Activated naive CD4-positive, alpha-beta T cell treated with anti-CD3 and anti-CD28 coated beads, Interleukin-2, amount 50 U/mL, for 72 hours (primary cell): ENCODE results near the gene PCMTD2. TPM values are rescaled to one million over a fixed set of nuclear protein-coding genes. Genes with fewer than 3 reads are reported as not detected.
"Not testable (repeated sequence)": the region's sequence is repeated elsewhere in the genome, so short reads cannot be mapped to it uniquely, and the experiment has no call there.

Experiments
- ATAC-seq, 2 donors: fragments of 150-1000 bp; cut with Tn5 transposase; 2 replicates each; pipeline ENCODE4 v1.10.0; 2021; ENCODE audit warnings: mild to moderate bottlenecking in 2 of 2, moderate library complexity in 2 of 2
- DNase-seq, 2 donors: peaks; one replicate each; pipeline ENCODE4 v3.0.0; 2021 to 2022; ENCODE audit warnings: low spot score in 2 of 2
- H3K27ac Mint-ChIP-seq, 2 donors: one replicate each; pipeline ENCODE4 v1.8.0; 2022; ENCODE audit warnings: mild to moderate bottlenecking in 2 of 2, mixed read lengths in 2 of 2
- H3K36me3 Mint-ChIP-seq, 2 donors: one replicate each; pipeline ENCODE4 v1.8.0; 2022; ENCODE audit warnings: mixed read lengths in 2 of 2
- H3K9me3 Mint-ChIP-seq, 2 donors: one replicate each; pipeline ENCODE4 v1.8.0; 2022; ENCODE audit warnings: mixed read lengths in 2 of 2
- total RNA-seq, 2 donors: library from RNA; stranded (reverse); gene quantifications; one replicate each; pipeline ENCODE4 v1.2.3, GENCODE V29; 2022

PCMTD2 gene
- total RNA-seq, 2 donors from 2014 or later = 25.3 to 39.6 TPM

DNA sequence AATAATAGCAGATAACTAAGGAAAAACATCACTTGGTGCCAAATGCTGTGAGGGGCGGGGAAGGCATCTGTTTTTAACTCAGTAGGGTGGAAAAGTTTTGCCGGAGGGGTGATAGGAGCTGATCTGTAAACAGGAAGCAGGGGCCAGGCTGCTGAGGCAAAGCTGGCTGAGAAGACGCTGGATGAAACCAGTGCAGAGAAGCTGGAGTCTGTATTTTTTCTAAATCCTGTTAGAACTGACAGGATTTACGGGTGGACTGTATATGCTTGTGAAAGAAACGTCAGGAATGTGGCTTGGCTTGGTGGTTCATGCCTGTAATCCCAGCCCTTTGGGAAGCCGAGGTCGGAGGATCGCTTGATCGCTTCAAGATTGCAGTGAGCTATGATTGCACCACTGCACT is 5.6 kb downstream of the PCMTD2 start:
- DNase-seq (no peak), ATAC-seq (no peak)
- no peaks in the 10 kb centered on the region for H3K9me3 Mint-ChIP-seq
- H3K36me3 Mint-ChIP-seq = peaks cover 0 to 4% of the 10 kb centered on the region in 2 donors
- peak overlapping the region; percentile 14 to 74 for H3K27ac Mint-ChIP-seq

DNA sequence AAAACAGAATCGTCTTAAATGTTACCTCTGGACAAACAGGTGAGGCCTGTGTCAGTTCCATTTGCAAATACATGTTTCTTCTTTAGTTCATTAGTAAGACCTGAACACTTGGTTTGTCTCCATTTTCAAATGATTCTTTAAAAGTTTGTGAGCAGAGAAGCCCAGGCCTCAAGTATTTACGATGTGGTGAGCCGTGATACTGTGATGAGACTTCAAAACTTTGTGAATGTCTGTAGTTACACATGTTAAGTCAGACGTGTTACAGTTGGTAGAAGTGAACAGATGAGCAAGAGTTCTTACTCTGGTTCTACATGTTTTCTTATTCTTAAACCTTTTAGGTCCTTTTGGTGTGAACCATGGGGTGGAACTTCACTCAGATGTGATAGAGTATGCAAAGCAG is 8.5 kb downstream of the PCMTD2 start:
- Mint-ChIP-seq H3K27ac (no peak overlapping the region), H3K9me3 (no peaks in the 10 kb centered on the region), H3K36me3 (no peaks in the 10 kb centered on the region)
- no peak for ATAC-seq
- DNase-seq = no peak

DNA sequence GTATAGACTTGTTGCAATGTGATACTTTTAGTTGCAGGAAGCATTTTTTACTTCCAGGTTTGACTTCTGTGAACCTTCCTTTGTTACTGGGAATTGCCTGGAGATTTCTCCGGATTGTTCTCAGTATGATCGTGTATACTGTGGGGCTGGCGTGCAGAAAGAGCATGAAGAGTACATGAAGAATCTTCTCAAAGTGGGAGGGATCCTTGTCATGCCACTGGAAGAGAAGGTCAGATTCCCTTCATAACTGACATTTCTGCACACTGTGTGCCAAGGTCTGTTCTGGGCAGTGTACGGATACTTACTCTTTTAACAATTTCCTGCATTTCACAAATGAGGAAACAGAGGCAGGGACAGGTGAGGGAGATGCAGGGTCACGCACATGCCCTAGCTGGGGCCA is 9.7 kb downstream of the PCMTD2 start:
- no peaks in the 10 kb centered on the region for H3K9me3 Mint-ChIP-seq
- DNase-seq (no peak), ATAC-seq (no peak)
- no peak overlapping the region for H3K27ac Mint-ChIP-seq
- peaks cover 0 to 3% of the 10 kb centered on the region in 2 donors for H3K36me3 Mint-ChIP-seq

DNA sequence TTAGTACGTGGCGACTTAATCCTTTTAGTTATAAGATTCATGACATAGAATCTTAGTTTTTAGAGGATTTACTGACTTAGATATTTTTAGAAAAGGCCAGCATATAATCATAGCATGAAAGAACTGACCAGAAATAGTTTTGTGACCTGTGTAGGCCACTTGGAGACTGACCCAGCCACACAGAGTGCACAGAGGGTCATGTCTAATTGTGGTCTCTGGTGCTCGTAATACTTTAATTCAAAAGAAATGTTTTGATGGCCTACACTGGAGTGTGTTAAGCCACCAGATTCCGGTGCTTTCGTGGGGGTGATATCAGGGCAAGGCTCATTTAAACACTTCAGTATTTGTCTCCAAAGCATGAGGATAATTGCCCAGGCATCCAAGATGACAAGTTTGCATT is 11.4 kb downstream of the PCMTD2 start:
- Mint-ChIP-seq H3K27ac (no peak overlapping the region), H3K9me3 (no peaks in the 10 kb centered on the region), H3K36me3 (peaks cover 0 to 5% of the 10 kb centered on the region in 2 donors)
- ATAC-seq = no peak
- no peak for DNase-seq

DNA sequence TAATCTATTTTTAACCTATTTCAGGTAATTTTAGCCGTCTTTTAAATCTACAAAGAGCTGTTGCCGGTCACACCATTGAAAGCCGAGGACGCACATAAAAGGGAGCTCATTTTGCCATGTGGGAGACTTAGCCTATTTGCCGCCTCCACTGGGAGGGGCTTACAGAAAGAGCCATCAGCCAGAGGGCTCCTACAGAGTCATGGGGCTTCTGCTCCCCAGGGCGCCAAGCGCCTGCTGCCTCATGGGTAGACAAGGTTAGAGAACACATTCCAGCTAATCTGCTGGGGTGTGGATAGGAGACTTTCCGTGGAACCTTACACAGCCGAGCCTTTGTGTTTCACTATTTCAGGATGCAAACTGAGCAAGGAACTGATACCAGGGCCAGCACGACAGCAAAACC is 12.6 kb downstream of the PCMTD2 start:
- Mint-ChIP-seq H3K9me3 (no peaks in the 10 kb centered on the region), H3K27ac (no peak overlapping the region), H3K36me3 (peaks cover 0 to 5% of the 10 kb centered on the region in 2 donors)
- DNase-seq (no peak), ATAC-seq (no peak)

DNA sequence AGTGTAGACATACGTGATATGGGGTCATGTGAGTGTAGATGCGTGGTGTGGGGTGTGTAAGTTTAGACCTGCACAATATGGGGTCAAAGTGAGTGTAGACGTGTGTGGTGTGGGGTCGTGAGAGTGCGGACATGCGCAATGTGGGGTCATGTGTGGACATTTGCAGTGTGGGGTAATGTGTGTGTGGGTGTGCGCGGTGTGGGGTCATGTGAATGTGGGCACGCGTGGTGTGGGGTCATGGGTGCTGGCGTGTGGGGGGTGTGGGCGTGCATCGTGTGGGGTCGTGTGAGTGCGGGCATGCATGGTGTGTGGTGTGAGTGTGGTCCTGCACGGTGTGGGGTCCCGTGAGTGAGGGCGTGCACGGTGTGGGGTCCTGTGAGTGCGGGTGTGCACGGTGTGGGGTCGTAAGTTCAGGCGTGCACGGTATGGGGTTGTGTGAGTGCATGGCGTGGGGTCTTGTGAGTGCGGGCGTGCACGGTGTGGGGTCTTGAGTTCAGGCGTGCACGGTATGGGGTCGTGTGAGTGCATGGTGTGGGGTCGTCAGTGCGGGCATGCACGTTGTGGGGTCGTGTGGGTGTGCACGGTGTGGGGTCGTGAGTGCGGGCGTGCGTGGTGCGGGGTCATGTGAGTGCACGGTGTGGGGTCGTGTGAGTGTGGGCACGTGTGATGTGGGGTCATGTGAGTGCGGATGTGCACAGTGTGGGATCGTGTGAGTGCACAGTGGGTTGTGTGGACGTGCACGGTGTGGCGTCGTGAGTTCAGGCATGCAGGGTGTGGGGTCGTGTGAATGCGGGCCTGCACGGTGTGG is 14.3 kb downstream of the PCMTD2 start:
- peaks cover 0 to 5% of the 10 kb centered on the region in 2 donors for H3K36me3 Mint-ChIP-seq
- H3K9me3 Mint-ChIP-seq = no peaks in the 10 kb centered on the region
- ATAC-seq (no peak), DNase-seq (no peak)
- H3K27ac Mint-ChIP-seq = no peak overlapping the region

DNA sequence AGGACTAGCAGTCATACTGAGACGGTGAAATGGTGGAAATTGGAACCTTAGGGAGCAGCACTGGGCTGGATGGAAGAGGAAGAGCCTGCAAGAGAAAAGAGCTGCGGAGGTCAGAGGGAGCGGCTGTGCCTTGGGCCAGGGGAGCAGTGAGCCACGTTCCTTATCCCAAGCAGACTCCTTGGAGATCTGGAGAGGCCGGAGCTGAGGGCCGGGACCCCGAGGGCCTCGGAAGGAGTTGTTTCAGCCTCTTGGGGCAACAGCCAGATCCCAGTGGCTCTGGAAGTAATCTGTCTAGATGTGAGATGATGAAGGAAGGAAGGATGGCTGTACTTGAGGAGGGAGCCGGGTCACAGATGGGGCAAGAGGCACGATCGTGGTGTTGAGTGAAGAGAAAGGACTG is 16.1 kb downstream of the PCMTD2 start:
- peak overlapping the region in 1 of 2 donors; percentile 11 for H3K27ac Mint-ChIP-seq
- H3K36me3 Mint-ChIP-seq = peaks cover 0 to 5% of the 10 kb centered on the region in 2 donors
- no peaks in the 10 kb centered on the region for H3K9me3 Mint-ChIP-seq
- ATAC-seq = no peak
- no peak for DNase-seq

DNA sequence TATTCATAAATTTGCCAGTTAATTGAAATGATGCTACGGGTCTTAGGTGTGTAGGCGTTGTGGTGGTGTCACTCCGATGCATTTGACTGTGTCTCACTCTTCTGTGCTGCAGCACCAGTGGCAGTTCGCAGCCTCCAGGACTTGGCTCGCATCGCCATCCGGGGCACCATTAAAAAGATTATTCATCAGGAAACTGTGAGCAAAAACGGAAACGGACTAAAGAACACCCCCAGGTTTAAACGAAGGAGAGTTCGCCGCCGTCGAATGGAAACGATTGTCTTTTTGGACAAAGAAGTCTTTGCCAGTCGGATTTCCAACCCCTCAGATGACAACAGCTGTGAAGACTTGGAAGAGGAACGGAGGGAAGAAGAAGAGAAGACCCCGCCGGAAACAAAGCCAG is 17.6 kb downstream of the PCMTD2 start:
- Mint-ChIP-seq H3K9me3 (no peaks in the 10 kb centered on the region), H3K27ac (peak overlapping the region in 1 of 2 donors; percentile 22), H3K36me3 (peaks cover 0 to 5% of the 10 kb centered on the region in 2 donors)
- no peak for DNase-seq
- ATAC-seq = no peak

DNA sequence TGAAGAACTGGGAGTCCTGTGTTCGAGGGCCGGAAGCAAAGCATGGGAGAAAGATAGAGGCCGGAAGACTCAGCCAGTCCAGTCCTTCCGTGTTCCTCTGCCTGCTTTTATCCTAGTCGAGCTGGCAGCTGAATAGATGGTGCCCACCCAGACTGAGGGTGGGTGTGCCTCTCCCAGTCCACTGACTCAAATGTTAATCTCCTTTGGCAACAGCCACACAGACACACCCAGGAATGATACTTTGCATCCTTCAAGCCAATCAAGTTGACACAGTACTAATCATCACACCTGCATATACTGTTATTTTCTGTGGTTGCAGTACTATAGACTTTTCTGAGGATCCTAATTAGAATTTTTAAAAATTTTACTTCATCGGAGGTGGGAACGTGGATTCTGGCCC is 21.3 kb downstream of the PCMTD2 start:
- Mint-ChIP-seq H3K36me3 (no peaks in the 10 kb centered on the region), H3K27ac (no peak overlapping the region), H3K9me3 (no peaks in the 10 kb centered on the region)
- DNase-seq (no peak), ATAC-seq (no peak)

DNA sequence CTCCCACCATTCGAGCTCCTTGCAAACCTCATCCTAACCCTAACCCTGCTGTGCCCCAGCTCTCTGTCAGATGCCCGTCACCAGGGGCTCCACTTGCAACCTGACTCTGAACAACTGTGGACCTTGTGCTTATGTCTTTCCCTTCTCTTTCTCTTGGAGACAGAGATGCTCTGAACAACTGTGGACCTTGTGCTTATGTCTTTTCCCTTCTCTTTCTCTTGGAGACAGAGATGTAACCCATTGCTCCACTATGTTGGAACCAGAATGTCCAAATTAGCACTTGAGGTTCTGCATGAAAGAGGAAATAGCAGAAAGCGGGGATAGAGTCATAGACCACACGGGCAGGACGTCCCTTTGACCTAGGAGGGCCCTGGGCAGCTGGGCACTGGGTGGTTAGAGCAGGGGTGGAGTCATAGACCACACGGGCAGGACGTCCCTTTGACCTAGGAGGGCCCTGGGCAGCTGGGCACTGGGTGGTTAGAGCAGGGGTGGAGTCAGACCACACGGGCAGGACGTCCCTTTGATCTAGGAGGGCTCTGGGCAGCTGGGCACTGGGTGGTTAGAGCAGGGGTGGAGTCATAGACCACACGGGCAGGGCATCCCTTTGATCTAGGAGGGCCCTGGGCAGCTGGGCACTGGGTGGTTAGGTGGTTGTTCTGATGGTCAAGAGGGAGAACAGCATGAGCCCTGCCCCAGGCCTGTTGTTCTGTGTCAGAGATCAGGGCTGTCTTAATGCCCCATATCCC is 22.2 kb downstream of the PCMTD2 start:
- Mint-ChIP-seq H3K36me3 (no peaks in the 10 kb centered on the region), H3K9me3 (no peaks in the 10 kb centered on the region), H3K27ac (no peak overlapping the region)
- ATAC-seq = no peak
- no peak for DNase-seq

DNA sequence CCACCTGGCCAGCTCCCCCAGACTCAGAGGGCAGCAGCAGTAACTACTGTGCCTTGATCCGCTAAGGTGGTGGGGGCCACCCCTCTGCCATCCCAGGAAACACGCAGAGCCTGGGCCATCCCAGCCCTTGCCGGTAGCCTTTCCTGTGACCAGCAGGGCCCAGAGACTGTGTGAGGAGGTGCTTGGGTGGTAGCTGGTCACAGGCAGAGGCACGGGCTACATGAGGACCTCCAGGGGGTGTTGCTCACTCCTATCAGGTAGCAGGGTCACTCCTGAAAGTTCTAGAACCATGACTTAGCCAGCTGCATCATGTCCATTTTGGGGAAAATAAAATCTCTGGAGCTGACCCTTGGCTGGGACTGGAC is 22.8 kb downstream of the PCMTD2 start:
- Mint-ChIP-seq H3K36me3 (no peaks in the 10 kb centered on the region), H3K9me3 (no peaks in the 10 kb centered on the region), H3K27ac (no peak overlapping the region)
- DNase-seq (no peak), ATAC-seq (peak in 1 of 2 donors; percentile 13)

DNA sequence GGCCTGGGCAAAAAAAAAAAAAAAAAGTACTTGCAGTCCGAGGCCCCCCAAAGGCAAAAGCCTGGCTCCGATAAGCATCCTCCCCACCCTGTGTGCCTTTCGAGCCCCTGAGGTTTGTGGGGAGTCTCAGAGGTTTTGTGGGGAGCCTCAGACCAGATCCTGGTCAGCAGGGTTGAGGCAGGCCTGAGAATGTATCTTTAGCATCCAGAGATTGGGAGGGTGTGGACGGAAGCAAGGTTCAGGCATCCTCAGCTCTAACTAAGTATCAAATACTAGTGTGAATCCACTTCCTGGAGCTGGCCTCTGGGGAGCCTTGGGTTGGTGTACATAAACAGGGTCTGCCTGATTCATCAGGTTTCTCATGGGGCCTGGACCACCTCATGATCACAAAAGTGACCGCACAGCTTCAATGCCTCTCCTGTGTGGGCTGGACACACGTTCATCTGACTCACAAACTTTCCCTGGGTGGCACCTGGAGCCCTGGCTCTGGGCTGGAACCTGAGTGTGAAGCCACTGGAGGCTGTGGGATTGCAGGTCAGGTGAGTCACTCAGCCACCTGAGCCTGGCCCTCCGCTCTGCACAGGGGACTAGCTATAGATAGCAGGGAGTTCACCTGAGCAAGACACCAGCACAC is 24.4 kb downstream of the PCMTD2 start:
- Mint-ChIP-seq H3K27ac (peak overlapping the region in 1 of 2 donors; percentile 87), H3K9me3 (no peaks in the 10 kb centered on the region), H3K36me3 (no peaks in the 10 kb centered on the region)
- no peak for DNase-seq
- ATAC-seq = peak in 1 of 2 donors; percentile 33

DNA sequence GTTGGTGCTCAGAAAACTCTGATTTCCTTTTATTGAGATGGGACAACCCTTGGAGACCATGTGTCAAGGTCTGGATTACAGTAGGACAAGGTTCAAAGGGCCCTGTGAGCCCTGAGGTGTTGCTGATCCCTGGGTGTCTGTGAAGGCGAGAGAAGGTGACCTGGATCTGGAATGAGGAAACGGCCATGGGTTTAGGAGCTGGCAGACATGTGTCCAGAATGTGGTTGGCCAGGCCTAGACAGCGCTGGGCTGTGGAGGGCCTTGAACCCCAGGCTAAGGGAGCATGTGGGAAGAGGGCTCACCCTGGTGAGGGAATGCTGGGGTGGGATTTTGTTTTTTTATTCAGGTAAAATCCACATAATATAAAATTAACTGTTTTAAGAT is 24.9 kb downstream of the PCMTD2 start:
- DNase-seq (no peak), ATAC-seq (no peak)
- no peaks in the 10 kb centered on the region for H3K36me3 Mint-ChIP-seq
- H3K27ac Mint-ChIP-seq = peak overlapping the region in 1 of 2 donors; percentile 87
- no peaks in the 10 kb centered on the region for H3K9me3 Mint-ChIP-seq

DNA sequence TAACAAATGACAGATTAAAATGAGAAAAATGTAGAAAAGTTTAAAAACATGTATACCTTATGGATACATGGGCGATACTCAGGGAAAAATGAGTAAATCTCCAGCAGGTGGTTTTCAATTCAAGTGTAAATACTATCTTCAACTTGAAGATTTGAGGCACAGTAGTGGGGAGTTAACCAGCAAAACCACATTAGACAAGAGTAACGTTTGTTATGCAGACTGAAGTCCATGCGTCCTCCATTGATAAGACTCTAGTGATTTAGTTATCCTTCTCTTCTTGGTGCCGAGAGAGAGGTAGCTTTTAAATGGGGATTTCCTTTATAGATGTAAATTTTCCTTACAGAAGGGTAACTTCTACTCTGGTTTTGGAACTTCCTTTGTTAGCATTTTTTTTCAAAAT is 28.1 kb downstream of the PCMTD2 start:
- DNase-seq = no peak
- Mint-ChIP-seq H3K9me3 (no peaks in the 10 kb centered on the region), H3K36me3 (no peaks in the 10 kb centered on the region), H3K27ac (no peak overlapping the region)
- no peak for ATAC-seq

DNA sequence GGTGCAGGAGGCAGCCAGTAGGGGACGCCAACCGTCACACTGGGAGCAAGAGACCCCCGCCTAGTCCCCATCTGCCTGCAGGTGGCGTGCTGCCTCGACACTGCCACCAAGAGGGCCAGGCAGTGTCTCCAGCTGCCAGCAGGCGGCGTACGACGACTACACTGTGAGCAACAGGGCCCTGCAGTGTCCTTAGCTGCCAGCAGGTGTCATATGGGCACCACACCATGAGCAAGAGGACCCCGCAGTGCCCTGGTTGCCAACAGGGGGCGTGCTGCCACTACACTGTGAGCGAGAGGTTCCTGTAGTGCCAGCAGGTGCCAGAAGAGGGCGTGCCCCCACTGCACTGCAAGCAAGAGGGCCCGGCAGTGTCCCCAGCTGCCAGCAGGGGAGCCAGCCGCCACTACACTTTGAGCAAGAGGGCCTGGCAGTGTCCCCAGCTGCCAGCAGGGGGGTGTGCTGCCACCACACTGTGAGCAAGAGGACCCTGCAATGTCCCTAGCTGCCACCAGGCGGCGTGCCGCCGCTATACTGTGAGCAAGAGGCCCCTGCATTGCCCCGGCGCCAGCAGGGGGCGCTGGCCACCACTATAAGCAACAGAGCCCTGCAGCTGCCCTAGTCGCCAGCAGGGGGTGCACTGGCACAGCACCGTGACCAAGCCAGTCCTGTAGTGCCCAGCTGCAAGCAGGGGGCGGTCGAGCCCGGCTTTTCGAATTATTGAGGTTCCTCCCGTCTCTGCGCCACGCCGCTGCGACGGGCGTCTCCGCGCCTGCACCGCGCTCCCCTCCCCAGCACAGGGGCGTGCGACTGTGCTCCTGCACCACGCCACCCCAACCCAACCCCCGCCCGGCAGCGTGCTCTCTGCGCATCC is 30.3 kb downstream of the PCMTD2 start:
- not testable (repeated sequence) for H3K27ac Mint-ChIP-seq, H3K36me3 Mint-ChIP-seq, H3K9me3 Mint-ChIP-seq
- peak; percentile 98 for DNase-seq
- ATAC-seq = peak; percentile 94

DNA sequence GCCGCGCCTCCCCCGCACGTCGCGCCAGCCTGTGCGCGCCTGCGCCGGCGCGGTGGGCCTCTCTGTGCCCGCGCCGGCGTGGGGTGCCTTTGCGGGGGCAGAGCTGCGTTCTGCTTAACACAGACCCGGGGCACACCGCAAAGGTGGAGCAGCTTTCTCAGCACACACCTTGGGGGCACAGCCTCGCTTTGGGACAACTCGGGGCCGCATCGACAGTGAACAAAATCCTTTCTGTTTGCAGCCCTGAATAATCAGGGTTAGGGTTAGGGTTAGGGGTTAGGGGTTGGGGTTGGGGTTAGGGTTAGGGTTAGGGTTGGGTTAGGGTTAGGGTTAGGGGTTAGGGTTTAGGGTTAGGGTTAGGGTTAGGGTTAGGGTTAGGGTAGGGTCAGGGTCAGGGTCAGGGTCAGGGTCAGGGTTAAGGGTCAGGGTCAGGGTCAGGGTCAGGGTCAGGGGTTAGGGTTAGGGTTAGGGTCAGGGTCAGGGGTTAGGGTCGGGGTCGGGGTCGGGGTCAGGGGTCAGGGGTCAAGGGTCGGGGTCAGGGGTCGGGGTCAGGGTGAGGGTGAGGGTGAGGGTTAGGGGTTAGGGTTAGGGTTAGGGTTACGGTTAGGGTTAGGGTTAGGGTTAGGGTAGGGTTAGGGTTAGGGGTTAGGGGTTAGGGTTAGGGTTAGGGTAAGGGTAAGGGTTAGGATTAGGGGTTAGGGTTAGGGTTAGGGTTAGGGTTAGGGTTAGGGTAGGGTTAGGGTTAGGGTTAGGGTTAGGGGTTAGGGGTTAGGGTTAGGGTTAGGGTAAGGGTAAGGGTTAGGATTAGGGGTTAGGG is 31.1 kb downstream of the PCMTD2 start:
- ATAC-seq, H3K9me3 Mint-ChIP-seq, H3K36me3 Mint-ChIP-seq, H3K27ac Mint-ChIP-seq, DNase-seq: not testable (repeated sequence)
